Bronchial epithelial cell (primary cell): ENCODE data around the gene PAK5. TPM values are rescaled to one million over a fixed set of nuclear protein-coding genes. Genes with fewer than 3 reads are reported as not detected.

ENCODE experiments used
- DNase-seq: peaks from one replicate; pipeline ENCODE4 v3.0.0-alpha.2; 2010; ENCODE audit warnings: low read depth
- FAIRE-seq: peaks from 2 replicates; lab custom pipeline; 2011; peaks lifted over from hg19 to GRCh38; lab: Jason Lieb, UNC
- H3K27me3 ChIP-seq: 2 replicates; pipeline ENCODE4 v1.5.1; 2011; ENCODE audit warnings: low read length; ENCODE audit not compliant: control insufficient read depth, insufficient read depth
- H3K36me3 ChIP-seq: 2 replicates; pipeline ENCODE4 v1.5.1; 2011; ENCODE audit warnings: low read length; ENCODE audit not compliant: control insufficient read depth, insufficient read depth
- H3K4me3 ChIP-seq: 2 replicates; pipeline ENCODE4 v1.5.1; 2011; ENCODE audit warnings: mild to moderate bottlenecking, low read depth, low read length, control low read depth
- CTCF ChIP-seq: IDR thresholded peaks from 2 replicates; pipeline ENCODE4 v1.5.1; 2011; ENCODE audit warnings: mild to moderate bottlenecking, moderate library complexity, low read length, control low read depth, inconsistent platforms; ENCODE audit not compliant: insufficient read depth, severe bottlenecking
- total RNA-seq: library from RNA; depleted of rRNA; stranded (reverse); fragments of >200 nt; gene quantifications from 2 replicates; pipeline ENCODE4 v1.2.1, GENCODE V29; 2014

PAK5 gene
- total RNA-seq, 1 donor from 2014 or later = not detected

GRCh38 chr20:9543214-9543613 is 295.7 kb downstream of the PAK5 start:
- no peaks in the 10 kb centered on the region for H3K36me3 ChIP-seq
- no peak for FAIRE-seq
- no peak for TF ChIP-seq CTCF
- DNase-seq = no peak
- H3K27me3 ChIP-seq = no peaks in the 10 kb centered on the region
- H3K4me3 ChIP-seq = no peak overlapping the region

- no peak for TF ChIP-seq CTCF
- Histone ChIP-seq H3K27me3 (no peaks in the 10 kb centered on the region), H3K36me3 (no peaks in the 10 kb centered on the region), H3K4me3 (no peak overlapping the region)
- FAIRE-seq (no peak), DNase-seq (no peak)
These were observed 303.4 kb downstream of the PAK5 start for GRCh38 chr20:9535449-9535848.

- FAIRE-seq (no peak), DNase-seq (no peak)
- TF ChIP-seq CTCF = no peak
- H3K27me3 ChIP-seq = no peaks in the 10 kb centered on the region
- no peak overlapping the region for H3K4me3 ChIP-seq
- no peaks in the 10 kb centered on the region for H3K36me3 ChIP-seq
These were observed 304.9 kb downstream of the PAK5 start for GRCh38 chr20:9534025-9534424.

GRCh38 chr20:9532069-9532838 is 306.6 kb downstream of the PAK5 start:
- Histone ChIP-seq H3K36me3 (no peaks in the 10 kb centered on the region), H3K4me3 (no peak overlapping the region), H3K27me3 (no peaks in the 10 kb centered on the region)
- no peak for FAIRE-seq
- peak; percentile 35 for DNase-seq
- no peak for TF ChIP-seq CTCF

GRCh38 chr20:9531581-9531980 is 307.3 kb downstream of the PAK5 start:
- peak; percentile 39 for DNase-seq
- no peaks in the 10 kb centered on the region for H3K36me3 ChIP-seq
- no peak overlapping the region for H3K4me3 ChIP-seq
- FAIRE-seq = no peak
- no peaks in the 10 kb centered on the region for H3K27me3 ChIP-seq
- TF ChIP-seq CTCF = no peak

- H3K4me3 ChIP-seq = no peak overlapping the region
- no peak for TF ChIP-seq CTCF
- DNase-seq (no peak), FAIRE-seq (no peak)
- no peaks in the 10 kb centered on the region for H3K36me3 ChIP-seq
- peaks cover 5% of the 10 kb centered on the region for H3K27me3 ChIP-seq
These were observed 315.2 kb downstream of the PAK5 start for GRCh38 chr20:9523636-9524035.
